WERI-Rb-1 (cell line): ENCODE measurements around the gene CNTNAP2.

Experiments used
- DNase-seq: peaks from one replicate; pipeline ENCODE4 v3.0.0-alpha.2; 2020
- H3K27ac ChIP-seq: fragments of 250-450 bp; sonication (Bioruptor Pico); 2 replicates; pipeline ENCODE4 v1.5.1; 2020; ENCODE audit warnings: mild to moderate bottlenecking, moderate library complexity
- H3K27me3 ChIP-seq: fragments of 250-450 bp; sonication (Bioruptor Pico); 2 replicates; pipeline ENCODE4 v1.5.1; 2021; ENCODE audit warnings: mild to moderate bottlenecking, low read depth, moderate library complexity; ENCODE audit not compliant: insufficient read depth, severe bottlenecking
- H3K36me3 ChIP-seq: fragments of 250-450 bp; sonication (Bioruptor Pico); 2 replicates; pipeline ENCODE4 v1.5.1; 2020; ENCODE audit warnings: mild to moderate bottlenecking, moderate library complexity
- H3K4me3 ChIP-seq: 2 replicates; pipeline ENCODE4 v1.5.1; 2011; ENCODE audit warnings: low read depth, mild to moderate bottlenecking, control low read depth, low read length
- H3K9me3 ChIP-seq: fragments of 250-450 bp; sonication (Bioruptor Pico); 2 replicates; pipeline ENCODE4 v1.5.1; 2021; ENCODE audit warnings: mild to moderate bottlenecking, moderate library complexity; ENCODE audit not compliant: severe bottlenecking
- TF ChIP-seq, protein P1 (sequence below): IDR thresholded peaks from 2 replicates; pipeline ENCODE4 v1.5.1; 2011; ENCODE audit warnings: low read depth, mild to moderate bottlenecking, control low read depth, inconsistent platforms, low read length

CNTNAP2 gene

DNA sequence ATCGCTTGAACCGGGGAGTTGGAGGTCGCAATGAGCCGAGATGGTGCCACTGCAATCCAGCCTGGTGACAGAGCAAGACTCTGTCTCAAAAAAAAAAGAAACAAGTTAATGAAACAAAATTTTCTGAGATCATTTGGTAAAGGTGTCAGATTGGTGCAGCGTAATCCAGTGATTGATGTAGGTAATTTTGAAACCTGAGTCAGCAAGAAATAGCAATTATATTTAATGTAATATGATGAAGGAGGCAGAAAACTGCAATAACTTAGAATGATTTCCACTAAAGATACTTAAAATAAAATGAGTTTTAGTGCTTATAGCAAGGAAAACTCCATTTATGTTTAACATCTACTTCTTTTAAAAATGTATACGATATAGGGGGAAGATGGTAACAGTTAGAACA, 1424.1 kb downstream of the CNTNAP2 start:
- Histone ChIP-seq H3K9me3 (no peaks in the 10 kb centered on the region), H3K4me3 (no peak overlapping the region), H3K27ac (no peak overlapping the region), H3K36me3 (no peaks in the 10 kb centered on the region), H3K27me3 (no peaks in the 10 kb centered on the region)
- no peak for DNase-seq
- TF ChIP-seq, protein P1, sequence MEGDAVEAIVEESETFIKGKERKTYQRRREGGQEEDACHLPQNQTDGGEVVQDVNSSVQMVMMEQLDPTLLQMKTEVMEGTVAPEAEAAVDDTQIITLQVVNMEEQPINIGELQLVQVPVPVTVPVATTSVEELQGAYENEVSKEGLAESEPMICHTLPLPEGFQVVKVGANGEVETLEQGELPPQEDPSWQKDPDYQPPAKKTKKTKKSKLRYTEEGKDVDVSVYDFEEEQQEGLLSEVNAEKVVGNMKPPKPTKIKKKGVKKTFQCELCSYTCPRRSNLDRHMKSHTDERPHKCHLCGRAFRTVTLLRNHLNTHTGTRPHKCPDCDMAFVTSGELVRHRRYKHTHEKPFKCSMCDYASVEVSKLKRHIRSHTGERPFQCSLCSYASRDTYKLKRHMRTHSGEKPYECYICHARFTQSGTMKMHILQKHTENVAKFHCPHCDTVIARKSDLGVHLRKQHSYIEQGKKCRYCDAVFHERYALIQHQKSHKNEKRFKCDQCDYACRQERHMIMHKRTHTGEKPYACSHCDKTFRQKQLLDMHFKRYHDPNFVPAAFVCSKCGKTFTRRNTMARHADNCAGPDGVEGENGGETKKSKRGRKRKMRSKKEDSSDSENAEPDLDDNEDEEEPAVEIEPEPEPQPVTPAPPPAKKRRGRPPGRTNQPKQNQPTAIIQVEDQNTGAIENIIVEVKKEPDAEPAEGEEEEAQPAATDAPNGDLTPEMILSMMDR = no peak

DNA sequence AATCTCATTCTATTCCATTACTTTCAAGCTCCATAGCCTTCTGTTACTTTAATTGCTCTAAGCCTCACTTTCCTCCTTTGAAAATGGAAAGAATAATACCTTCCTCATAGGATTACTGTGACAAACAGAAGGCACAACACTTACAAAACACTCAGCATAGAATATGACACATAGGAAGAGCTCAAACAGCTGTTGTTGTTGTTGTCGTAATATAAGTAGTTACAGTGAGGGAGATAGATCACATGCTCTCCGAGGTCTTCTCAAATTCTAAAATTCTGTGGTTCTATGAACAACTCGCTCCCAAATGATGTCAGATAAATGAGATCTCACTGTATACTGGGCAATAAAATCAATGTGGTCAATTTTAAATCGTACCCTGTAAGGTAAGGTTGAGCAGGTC, 1424.7 kb downstream of the CNTNAP2 start:
- H3K27ac ChIP-seq = no peak overlapping the region
- no peak for DNase-seq
- H3K36me3 ChIP-seq = no peaks in the 10 kb centered on the region
- no peak overlapping the region for H3K4me3 ChIP-seq
- H3K27me3 ChIP-seq = no peaks in the 10 kb centered on the region
- TF ChIP-seq, protein P1 = no peak
- no peaks in the 10 kb centered on the region for H3K9me3 ChIP-seq

DNA sequence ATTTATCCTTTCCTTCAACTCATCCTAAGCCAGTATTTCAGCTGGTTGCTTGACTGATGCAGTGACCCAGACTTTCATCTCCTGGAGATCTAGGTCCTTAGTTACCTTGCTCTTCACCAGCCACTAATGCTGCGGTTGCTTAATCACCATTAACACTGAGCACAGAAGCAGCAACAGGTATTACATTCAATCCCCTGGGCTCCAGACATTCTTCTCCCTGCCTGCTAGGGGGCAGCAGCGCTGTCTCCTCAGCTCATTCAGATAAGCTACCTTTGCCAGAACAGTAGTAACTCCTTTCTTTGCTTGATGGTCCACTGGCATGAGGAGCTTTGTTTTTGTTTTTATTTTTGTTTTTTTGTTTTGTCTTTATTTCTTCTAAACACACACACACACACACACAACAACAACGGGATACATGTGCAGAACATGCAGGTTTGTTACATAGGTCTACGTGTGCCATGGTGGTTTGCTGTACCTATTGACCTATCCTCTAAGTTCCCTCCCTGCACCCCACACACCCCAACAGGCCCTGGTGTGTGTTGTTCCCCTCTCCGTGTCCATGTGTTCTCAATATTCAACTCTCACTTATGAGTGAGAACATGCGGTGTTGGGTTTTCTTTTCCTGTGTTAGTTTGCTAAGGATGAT, 1430.8 kb downstream of the CNTNAP2 start:
- Histone ChIP-seq H3K9me3 (no peaks in the 10 kb centered on the region), H3K27ac (no peak overlapping the region), H3K4me3 (no peak overlapping the region), H3K27me3 (no peaks in the 10 kb centered on the region), H3K36me3 (no peaks in the 10 kb centered on the region)
- TF ChIP-seq, protein P1 = peak; percentile 87
- peak; percentile 72 for DNase-seq

DNA sequence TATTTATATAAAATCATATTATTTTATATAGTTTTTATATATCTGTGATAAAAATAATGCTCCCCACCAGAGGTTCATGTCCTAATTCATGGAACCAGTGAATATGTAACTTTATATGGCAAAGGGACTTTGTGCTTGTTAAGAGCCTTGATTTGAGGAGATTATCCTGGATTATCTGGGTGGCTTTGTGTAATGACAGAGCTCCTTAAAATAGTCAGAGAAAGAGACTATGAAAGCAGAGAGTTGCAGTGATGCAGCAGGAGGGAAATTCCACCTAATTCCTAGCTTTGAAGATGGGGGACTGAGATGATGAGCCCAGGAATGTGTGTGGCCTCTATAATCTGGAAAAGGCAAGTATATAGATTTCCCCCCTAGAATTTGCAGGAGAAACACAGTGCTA, 1439.7 kb downstream of the CNTNAP2 start:
- TF ChIP-seq, protein P1 = no peak
- DNase-seq = peak; percentile 33
- H3K4me3 ChIP-seq = no peak overlapping the region
- no peaks in the 10 kb centered on the region for H3K36me3 ChIP-seq
- H3K9me3 ChIP-seq = no peaks in the 10 kb centered on the region
- H3K27me3 ChIP-seq = no peaks in the 10 kb centered on the region
- no peak overlapping the region for H3K27ac ChIP-seq

DNA sequence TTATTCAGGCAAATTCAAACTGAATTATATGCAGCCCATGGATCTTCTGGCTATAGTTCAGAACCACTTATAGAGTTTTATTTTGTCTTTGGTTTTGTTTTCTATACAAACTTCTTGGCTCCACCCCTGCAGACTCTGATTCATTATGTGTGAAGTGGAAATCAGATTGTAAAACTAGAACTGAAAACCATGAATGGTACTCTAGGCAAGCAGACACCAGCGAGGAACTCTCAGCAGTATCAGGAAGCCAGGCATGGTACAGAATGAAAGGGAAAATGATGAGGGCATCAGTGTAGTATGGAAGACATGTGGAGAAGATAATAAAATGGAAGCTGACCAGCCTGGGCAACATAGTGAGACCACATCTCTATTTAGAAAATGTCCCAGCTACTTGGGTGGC, 1447.1 kb downstream of the CNTNAP2 start:
- Histone ChIP-seq H3K36me3 (no peaks in the 10 kb centered on the region), H3K9me3 (no peaks in the 10 kb centered on the region), H3K27ac (no peak overlapping the region), H3K27me3 (no peaks in the 10 kb centered on the region), H3K4me3 (no peak overlapping the region)
- no peak for DNase-seq
- TF ChIP-seq, protein P1 = no peak
